GM12878 (cell line): ENCODE data around the gene WHRN. TPM values are rescaled to one million over a fixed set of nuclear protein-coding genes. Genes with fewer than 3 reads are reported as not detected.
A peak's percentile ranks its signal among the peaks of the same experiment; 100 is the strongest.

ENCODE experiments used
- ATAC-seq: fragments of 200-7000 bp; cut with Tn5 transposase; 3 replicates; pipeline ENCODE4 v1.9.1; 2020; ENCODE audit warnings: mild to moderate bottlenecking, moderate library complexity
- BruUV-seq: library from RNA; stranded (reverse); fragments of 400-500 nt; replicated peaks from 2 replicates; lab custom pipeline; 2021; lab: Mats Ljungman, UMichigan
- CTCF ChIA-PET: fragments of 300-600 bp; sonication (Branson Sonifier 250); formaldehyde crosslinking; extraction: SDS; loops from one replicate; lab custom pipeline; 2021; ENCODE audit warnings: inconsistent platforms; lab: Yijun Ruan, JAX
- POLR2A ChIA-PET: fragments of 350-600 bp; formaldehyde crosslinking; extraction: SDS; loops from one replicate; lab custom pipeline; 2021; ENCODE audit warnings: inconsistent platforms; lab: Charles Lee
- RAD21 ChIA-PET: fragments of 300-600 bp; sonication (Branson Sonifier 250); formaldehyde crosslinking; loops from one replicate; lab custom pipeline; 2023; ENCODE audit warnings: antibody characterized with exemption; ENCODE audit not compliant: unreplicated experiment; lab: Charles Lee
- SMC1A ChIA-PET: fragments of 300-600 bp; sonication (Branson Sonifier 250); formaldehyde crosslinking; loops from one replicate; lab custom pipeline; 2023; ENCODE audit not compliant: unreplicated experiment, uncharacterized antibody; lab: Charles Lee
- DNase-seq: peaks from one replicate; pipeline ENCODE4 v3.0.0-alpha.2; 2011; ENCODE audit warnings: low read depth, low spot score
- FAIRE-seq: peaks from 3 replicates; lab custom pipeline; 2011; peaks lifted over from hg19 to GRCh38; lab: Jason Lieb, UNC
- H2AFZ ChIP-seq: 2 replicates; pipeline ENCODE4 v1.6.0; 2011; ENCODE audit warnings: low read depth, low read length, control low read depth; ENCODE audit not compliant: control insufficient read depth
- H3K27ac ChIP-seq: 2 replicates; pipeline ENCODE4 v1.5.1; 2011; ENCODE audit warnings: control low read depth; ENCODE audit not compliant: control insufficient read depth, insufficient read depth
- H3K27me3 ChIP-seq, 2 experiments: replicated peaks in 1 of 2; 2 replicates each; pipeline versions ENCODE4 v1.6.0 to v1.6.1; 2011; ENCODE audit warnings: low read length in 1 of 2; ENCODE audit not compliant: control insufficient read depth in 2 of 2, insufficient read depth in 2 of 2
- H3K36me3 ChIP-seq, 2 experiments: 2 replicates each; pipeline ENCODE4 v1.5.1; 2011; ENCODE audit warnings: low read length in 1 of 2; ENCODE audit not compliant: control insufficient read depth in 2 of 2, insufficient read depth in 2 of 2
- H3K4me1 ChIP-seq: 2 replicates; pipeline ENCODE4 v1.6.1; 2011; ENCODE audit warnings: mild to moderate bottlenecking, low read length, moderate library complexity, mixed read lengths; ENCODE audit not compliant: control insufficient read depth, insufficient read depth
- H3K4me2 ChIP-seq: 2 replicates; pipeline ENCODE4 v1.6.0; 2011; ENCODE audit warnings: control low read depth; ENCODE audit not compliant: control insufficient read depth, insufficient read depth
- H3K4me3 ChIP-seq: fragments of 200-600 bp; sonication (generic); 2 replicates; pipeline ENCODE4 v1.5.1; 2016
- H3K79me2 ChIP-seq: 2 replicates; pipeline ENCODE4 v1.6.0; 2011; ENCODE audit warnings: low read length; ENCODE audit not compliant: control insufficient read depth, insufficient read depth
- H3K9ac ChIP-seq: 2 replicates; pipeline ENCODE4 v1.8.0; 2011; ENCODE audit warnings: low read length, control low read depth, mixed read lengths; ENCODE audit not compliant: control insufficient read depth, insufficient read depth
- H3K9me3 ChIP-seq: replicated peaks from 3 replicates; pipeline ENCODE4 v1.5.1; 2011; ENCODE audit warnings: mild to moderate bottlenecking, low read length; ENCODE audit not compliant: control insufficient read depth, insufficient read depth
- H4K20me1 ChIP-seq: 2 replicates; pipeline ENCODE4 v1.6.0; 2011; ENCODE audit not compliant: control insufficient read depth, insufficient read depth
- ATF7 ChIP-seq: fragments of 450-650 bp; IDR thresholded peaks from 2 replicates; pipeline ENCODE4 v1.6.1; 2016; ENCODE audit warnings: low read depth, mild to moderate bottlenecking
- CEBPB ChIP-seq, 2 experiments: fragments of 150-350 bp in 1 of 2; IDR thresholded peaks; 2 replicates each; pipeline ENCODE4 v1.6.1; 2012 to 2014; ENCODE audit warnings: low read depth in 2 of 2, low read length in 2 of 2, borderline replicate concordance in 1 of 2, inconsistent platforms in 1 of 2
- CHD2 ChIP-seq: IDR thresholded peaks from 2 replicates; pipeline ENCODE4 v1.6.1; 2011; ENCODE audit warnings: low read depth, low read length, improper control_type of control experiment, borderline replicate concordance
- DPF2 ChIP-seq: fragments of 450-650 bp; IDR thresholded peaks from 2 replicates; pipeline ENCODE4 v1.6.1; 2017; ENCODE audit warnings: mild to moderate bottlenecking
- KAT2A ChIP-seq: conservative IDR thresholded peaks from 2 replicates; pipeline ENCODE4 v1.6.1; 2011; ENCODE audit warnings: low read depth, low read length; ENCODE audit not compliant: control insufficient read depth
- POLR2AphosphoS5 ChIP-seq: IDR thresholded peaks from 2 replicates; pipeline ENCODE4 v1.6.1; 2011; ENCODE audit warnings: mild to moderate bottlenecking, low read length, inconsistent platforms
- ZNF207 ChIP-seq: fragments of 450-650 bp; IDR thresholded peaks from 2 replicates; pipeline ENCODE4 v1.6.1; 2014; ENCODE audit warnings: antibody characterized with exemption, mild to moderate bottlenecking, borderline replicate concordance
- ZNF622 ChIP-seq: fragments of 450-650 bp; IDR thresholded peaks from 2 replicates; pipeline ENCODE4 v1.6.1; 2017; ENCODE audit warnings: mild to moderate bottlenecking, inconsistent platforms
- WGBS: methylation state at CpG from one replicate; pipeline ENCODE4 v1.1.6; 2016; ENCODE audit warnings: low lambda C conversion rate; ENCODE audit not compliant: insufficient replicate concordance, insufficient coverage; ENCODE audit errors: missing lambda C conversion rate; 5-methylcytosine and 5-hydroxymethylcytosine counted together
- in situ Hi-C: fragments of 300-500 bp; cut with MboI; formaldehyde crosslinking; loops from 9 replicates; pipeline ENCODE4 v1.14.3; 2018; ENCODE audit warnings: mixed read lengths
- intact Hi-C: fragments of 100-400 bp; cut with micrococcal nuclease; formaldehyde crosslinking; loops from one replicate; pipeline ENCODE4 v1.14.2; 2022; ENCODE audit not compliant: unreplicated experiment
- polyA plus RNA-seq, 11 experiments: library from polyadenylated mRNA; depleted of rRNA in 4 of 11; unstranded in 6 of 11; stranded (reverse) in 5 of 11; fragments of >200 nt; fragmentation: Nextera tagmentation in 4 of 11; fragmentation: Illumina TruSeq in 1 of 11; extraction: Ambion mirVana in 4 of 11; extraction: Trizol in 1 of 11; gene quantifications; 1 replicate in 1 of 11; 2 replicates in 10 of 11; pipeline versions ENCODE4 v1.2.1 to v1.2.3, GENCODE V29; 2011 to 2016; ENCODE audit warnings: inconsistent platforms in 2 of 11, missing spikeins in 2 of 11, low read depth in 1 of 11
- total RNA-seq, 4 experiments: library from RNA; depleted of rRNA in 3 of 4; stranded (reverse); fragments of >200 nt in 3 of 4; fragmentation: Illumina TruSeq in 1 of 4; extraction: Trizol in 1 of 4; gene quantifications; 2 replicates each; pipeline versions ENCODE4 v1.2.1 to v1.2.3, GENCODE V29; 2013 to 2021
- TF ChIP-seq, protein P1 (sequence below): fragments of 450-650 bp; IDR thresholded peaks from 2 replicates; pipeline ENCODE4 v1.6.1; 2017; ENCODE audit warnings: borderline replicate concordance
- TF ChIP-seq, protein P2 (sequence below): fragments of 450-650 bp; IDR thresholded peaks from 2 replicates; pipeline ENCODE4 v1.6.1; 2014; ENCODE audit warnings: mild to moderate bottlenecking

Gene WHRN
- total and polyA plus RNA-seq, 10 of the 15 experiments (the other 5 are each of a cell fraction or from before 2014, with no cell fraction given) = 0.04 to 18.2 (median 0.68) TPM; not detected in 1

DNA sequence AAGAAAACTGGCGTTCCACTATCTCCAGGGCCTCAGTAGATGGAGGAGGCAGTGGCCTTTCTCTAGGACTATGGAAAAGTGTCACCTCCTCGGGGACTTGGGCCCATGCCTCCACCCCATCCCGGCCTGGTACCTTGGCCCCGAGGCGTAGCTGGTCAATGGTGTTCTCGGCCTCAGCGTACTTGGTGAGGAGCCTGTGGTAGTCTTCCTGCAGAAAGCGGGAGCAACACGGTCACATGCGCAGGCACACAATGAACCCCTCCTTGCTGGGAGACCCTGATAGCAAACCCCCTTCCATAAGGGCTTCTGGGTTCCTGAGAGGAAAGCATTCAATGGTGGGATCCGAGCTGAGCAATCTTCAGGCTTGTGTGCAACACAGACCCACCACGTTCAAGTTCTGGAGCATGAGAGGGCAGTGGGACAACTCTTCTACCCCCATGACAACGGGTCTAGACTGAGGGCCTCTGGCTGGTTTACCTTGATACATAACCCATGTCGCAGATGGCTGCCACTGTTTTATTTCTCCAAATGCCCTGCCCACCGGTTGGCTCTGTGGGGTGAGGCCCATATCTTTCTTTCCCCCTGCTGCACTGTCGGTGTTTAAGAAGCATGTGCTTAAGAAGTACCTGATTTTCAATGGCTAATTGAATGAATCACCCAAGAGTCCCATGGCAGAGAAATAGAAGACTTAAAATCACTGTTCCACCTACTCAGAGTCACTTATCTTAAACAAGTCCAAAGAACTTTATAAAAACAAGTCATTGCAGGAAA is 131.1 kb downstream of the WHRN start:
- Histone ChIP-seq H3K4me3 (no peak overlapping the region), H3K36me3 (peaks cover 47 to 53% of the 10 kb centered on the region in 2 experiments), H3K4me1 (peaks cover 54% of the 10 kb centered on the region), H3K79me2 (peaks cover 63% of the 10 kb centered on the region), H3K27me3 (no peaks in the 10 kb centered on the region), H3K9ac (no peak overlapping the region), H4K20me1 (peaks cover 6% of the 10 kb centered on the region), H3K4me2 (no peak overlapping the region), H3K27ac (peak overlapping the region; percentile 99), H3K9me3 (no peaks in the 10 kb centered on the region), H2AFZ (no peak overlapping the region)
- ATAC-seq = no peak
- POLR2A ChIA-PET = interaction anchor here (0.5 to 13.2 kb wide), 5 partner anchors 9 to 25 kb away, joined by 3 to 312 read pairs (median 4); partner anchors contain the start of gene AKNA
- SMC1A ChIA-PET = interaction anchor here (0.8 to 13.9 kb wide), 5 partner anchors 13 to 280 kb away, joined by 3 to 327 read pairs (median 5); partner anchors contain the start of gene AKNA
- TF ChIP-seq POLR2AphosphoS5 (peak; percentile 36; the same call in 1 of the 2 replicates), DPF2 (no peak), ZNF622 (no peak), CEBPB (IDR thresholded peaks at IDR 0.05; ENCODE audit: borderline replicate concordance in 1 of 2, low read depth in 2 of 2, low read length in 2 of 2) (no peak), ATF7 (no peak), ZNF207 (0 out of 2 replicates have a peak, but pooled peaks have one; percentile 21), KAT2A (no peak), CHD2 (no peak)
- TF ChIP-seq, protein P1, sequence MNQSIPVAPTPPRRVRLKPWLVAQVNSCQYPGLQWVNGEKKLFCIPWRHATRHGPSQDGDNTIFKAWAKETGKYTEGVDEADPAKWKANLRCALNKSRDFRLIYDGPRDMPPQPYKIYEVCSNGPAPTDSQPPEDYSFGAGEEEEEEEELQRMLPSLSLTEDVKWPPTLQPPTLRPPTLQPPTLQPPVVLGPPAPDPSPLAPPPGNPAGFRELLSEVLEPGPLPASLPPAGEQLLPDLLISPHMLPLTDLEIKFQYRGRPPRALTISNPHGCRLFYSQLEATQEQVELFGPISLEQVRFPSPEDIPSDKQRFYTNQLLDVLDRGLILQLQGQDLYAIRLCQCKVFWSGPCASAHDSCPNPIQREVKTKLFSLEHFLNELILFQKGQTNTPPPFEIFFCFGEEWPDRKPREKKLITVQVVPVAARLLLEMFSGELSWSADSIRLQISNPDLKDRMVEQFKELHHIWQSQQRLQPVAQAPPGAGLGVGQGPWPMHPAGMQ = no peak
- TF ChIP-seq, protein P2, sequence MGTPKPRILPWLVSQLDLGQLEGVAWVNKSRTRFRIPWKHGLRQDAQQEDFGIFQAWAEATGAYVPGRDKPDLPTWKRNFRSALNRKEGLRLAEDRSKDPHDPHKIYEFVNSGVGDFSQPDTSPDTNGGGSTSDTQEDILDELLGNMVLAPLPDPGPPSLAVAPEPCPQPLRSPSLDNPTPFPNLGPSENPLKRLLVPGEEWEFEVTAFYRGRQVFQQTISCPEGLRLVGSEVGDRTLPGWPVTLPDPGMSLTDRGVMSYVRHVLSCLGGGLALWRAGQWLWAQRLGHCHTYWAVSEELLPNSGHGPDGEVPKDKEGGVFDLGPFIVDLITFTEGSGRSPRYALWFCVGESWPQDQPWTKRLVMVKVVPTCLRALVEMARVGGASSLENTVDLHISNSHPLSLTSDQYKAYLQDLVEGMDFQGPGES = no peak
- 55% methylated on average over 16 of the region's 16 CpGs for WGBS
- no peak for FAIRE-seq
- RAD21 ChIA-PET = interaction anchor here (1.0 to 12.9 kb wide), 3 partner anchors 12 to 22 kb away, joined by 6 to 251 read pairs (median 10); partner anchors contain the start of gene AKNA
- in situ Hi-C loops (no loop called here), intact Hi-C loops (loop anchor here (1.0 kb wide), 1 partner anchor 11 kb away; no protein-coding TSS in a partner anchor)
- no TSS peak for BruUV-seq
- DNase-seq = no peak
- CTCF ChIA-PET = interaction anchor here (1.1 to 3.9 kb wide), 4 partner anchors 11 to 22 kb away, joined by 3 to 48 read pairs (median 16); partner anchors contain the start of gene AKNA
